OCI-LY7 (cell line): Measurements from ENCODE around the gene CLEC3B. TPM values are rescaled to one million over a fixed set of nuclear protein-coding genes. Genes with fewer than 3 reads are reported as not detected.

Experiments used
- BruUV-seq: library from RNA; stranded (reverse); fragments of 400-500 nt; replicated peaks from 2 replicates; lab custom pipeline; 2021; lab: Mats Ljungman, UMichigan
- CTCF ChIA-PET: fragments of 300-600 bp; sonication (Branson Sonifier 250); formaldehyde crosslinking; loops from one replicate; lab custom pipeline; 2022; ENCODE audit warnings: antibody characterized with exemption; ENCODE audit not compliant: unreplicated experiment; lab: Charles Lee
- POLR2A ChIA-PET: fragments of 300-600 bp; sonication (Branson Sonifier 250); formaldehyde crosslinking; loops from one replicate; lab custom pipeline; 2022; ENCODE audit warnings: antibody characterized with exemption; lab: Charles Lee
- DNase-seq: peaks from one replicate; pipeline ENCODE4 v3.0.0-alpha.2; 2015; ENCODE audit warnings: low spot score
- H2AFZ ChIP-seq: fragments of 200-600 bp; sonication (generic), shearing (Covaris generic); 2 replicates; pipeline ENCODE4 v1.6.1; 2014; ENCODE audit warnings: mild to moderate bottlenecking, antibody characterized with exemption, low read length, moderate library complexity
- H3K27ac ChIP-seq: fragments of 200-600 bp; sonication (generic); 2 replicates; pipeline ENCODE4 v1.5.1; 2014; ENCODE audit warnings: mixed run types, low read depth, mild to moderate bottlenecking, moderate library complexity, low read length, inconsistent platforms; ENCODE audit not compliant: poor library complexity, severe bottlenecking
- H3K36me3 ChIP-seq: fragments of 200-600 bp; sonication (generic); 2 replicates; pipeline ENCODE4 v1.6.1; 2014; ENCODE audit warnings: mild to moderate bottlenecking, antibody characterized with exemption, low read length, moderate library complexity, mixed read lengths; ENCODE audit not compliant: insufficient read depth
- H3K4me1 ChIP-seq: fragments of 200-600 bp; sonication (generic); 2 replicates; pipeline ENCODE4 v1.5.1; 2014; ENCODE audit warnings: mild to moderate bottlenecking, low read length; ENCODE audit not compliant: insufficient read depth, poor library complexity, severe bottlenecking
- H3K4me2 ChIP-seq: fragments of 200-600 bp; sonication (generic); 2 replicates; pipeline ENCODE4 v1.6.1; 2014; ENCODE audit warnings: mild to moderate bottlenecking, low read length
- H3K4me3 ChIP-seq: fragments of 200-600 bp; sonication (generic); 2 replicates; pipeline ENCODE4 v1.5.1; 2014; ENCODE audit warnings: mild to moderate bottlenecking, low read depth, low read length; ENCODE audit not compliant: poor library complexity, severe bottlenecking
- H3K79me2 ChIP-seq: fragments of 200-600 bp; sonication (generic); 2 replicates; pipeline ENCODE4 v1.6.1; 2016; ENCODE audit warnings: low read depth, mild to moderate bottlenecking, low read length, moderate library complexity, mixed read lengths; ENCODE audit not compliant: insufficient read depth
- H3K9me2 ChIP-seq: fragments of 200-600 bp; sonication (generic); 2 replicates; pipeline ENCODE4 v1.6.1; 2016; ENCODE audit warnings: mild to moderate bottlenecking, low read length, mixed read lengths; ENCODE audit not compliant: insufficient read depth
- H3K9me3 ChIP-seq: fragments of 200-600 bp; sonication (generic); 2 replicates; pipeline ENCODE4 v1.6.1; 2014; ENCODE audit warnings: mild to moderate bottlenecking, mixed run types, low read length, mixed read lengths
- H4K20me1 ChIP-seq: fragments of 200-600 bp; sonication (generic); 2 replicates; pipeline ENCODE4 v1.6.1; 2014; ENCODE audit warnings: mild to moderate bottlenecking, antibody characterized with exemption, low read length, moderate library complexity, mixed read lengths; ENCODE audit not compliant: insufficient read depth
- EZH2phosphoT487 ChIP-seq: fragments of 200-600 bp; sonication (generic); IDR thresholded peaks from 2 replicates; pipeline ENCODE4 v1.6.1; 2018; ENCODE audit warnings: low read depth, borderline replicate concordance, mild to moderate bottlenecking, mixed run types, antibody characterized with exemption, low read length, moderate library complexity, mixed read lengths
- intact Hi-C: fragments of 100-400 bp; cut with micrococcal nuclease; formaldehyde crosslinking; loops from one replicate; pipeline ENCODE4 v1.10.0; 2022; ENCODE audit not compliant: unreplicated experiment
- total RNA-seq, 2 experiments: library from RNA; depleted of rRNA in 1 of 2; stranded (reverse); fragments of >200 nt in 1 of 2; shearing (Covaris generic) in 1 of 2; gene quantifications; 2 replicates each; pipeline ENCODE4 v1.2.3, GENCODE V29; 2014 to 2022
- TF ChIP-seq, protein P1 (sequence below): fragments of 200-600 bp; sonication (generic); conservative IDR thresholded peaks from 2 replicates; pipeline ENCODE4 v1.5.1; 2014; ENCODE audit warnings: mild to moderate bottlenecking, antibody characterized with exemption, low read length, moderate library complexity, mixed read lengths

CLEC3B gene
- total RNA-seq, 2 experiments from 2014 or later, result 1.3 TPM; not detected in 1

DNA sequence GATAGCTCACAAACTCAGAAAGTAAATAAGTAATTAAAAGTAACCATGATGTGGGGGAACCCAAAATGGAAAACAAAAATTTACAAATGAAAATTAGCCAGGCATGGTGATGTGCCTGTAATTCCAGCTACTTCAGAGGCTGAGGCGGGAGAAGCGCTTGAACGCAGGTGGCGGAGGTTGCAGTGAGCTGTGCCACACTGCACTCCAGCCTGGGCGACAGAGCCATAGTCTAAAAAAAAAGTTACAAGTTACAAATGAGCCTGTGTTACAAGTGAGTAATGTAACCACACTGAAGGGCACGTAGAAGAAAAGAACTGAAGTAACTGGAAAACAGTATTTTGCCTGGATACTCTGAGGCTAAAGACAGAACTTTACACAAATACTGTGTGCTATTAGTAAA lies 38.8 kb upstream of the CLEC3B start:
- intact Hi-C loops, result no loop called here
- Histone ChIP-seq H2AFZ (no peak overlapping the region), H3K4me1 (no peaks in the 10 kb centered on the region), H3K9me3 (no peaks in the 10 kb centered on the region), H3K36me3 (peaks cover 86% of the 10 kb centered on the region), H3K9me2 (no peaks in the 10 kb centered on the region), H3K4me2 (no peak overlapping the region), H4K20me1 (peaks cover 16% of the 10 kb centered on the region), H3K4me3 (no peak overlapping the region), H3K79me2 (peaks cover 50% of the 10 kb centered on the region), H3K27ac (no peak overlapping the region)
- CTCF ChIA-PET, result interaction anchor here (1.4 kb wide), 1 partner anchor 10 kb away, joined by 5 read pairs; the partner anchor contains the start of gene EXOSC7
- DNase-seq, result no peak
- no peak for TF ChIP-seq EZH2phosphoT487
- TF ChIP-seq, protein P1, sequence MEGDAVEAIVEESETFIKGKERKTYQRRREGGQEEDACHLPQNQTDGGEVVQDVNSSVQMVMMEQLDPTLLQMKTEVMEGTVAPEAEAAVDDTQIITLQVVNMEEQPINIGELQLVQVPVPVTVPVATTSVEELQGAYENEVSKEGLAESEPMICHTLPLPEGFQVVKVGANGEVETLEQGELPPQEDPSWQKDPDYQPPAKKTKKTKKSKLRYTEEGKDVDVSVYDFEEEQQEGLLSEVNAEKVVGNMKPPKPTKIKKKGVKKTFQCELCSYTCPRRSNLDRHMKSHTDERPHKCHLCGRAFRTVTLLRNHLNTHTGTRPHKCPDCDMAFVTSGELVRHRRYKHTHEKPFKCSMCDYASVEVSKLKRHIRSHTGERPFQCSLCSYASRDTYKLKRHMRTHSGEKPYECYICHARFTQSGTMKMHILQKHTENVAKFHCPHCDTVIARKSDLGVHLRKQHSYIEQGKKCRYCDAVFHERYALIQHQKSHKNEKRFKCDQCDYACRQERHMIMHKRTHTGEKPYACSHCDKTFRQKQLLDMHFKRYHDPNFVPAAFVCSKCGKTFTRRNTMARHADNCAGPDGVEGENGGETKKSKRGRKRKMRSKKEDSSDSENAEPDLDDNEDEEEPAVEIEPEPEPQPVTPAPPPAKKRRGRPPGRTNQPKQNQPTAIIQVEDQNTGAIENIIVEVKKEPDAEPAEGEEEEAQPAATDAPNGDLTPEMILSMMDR, result no peak
- BruUV-seq, result no TSS peak
- POLR2A ChIA-PET, result interaction anchor here (0.7 to 1.2 kb wide), 3 partner anchors 12 to 1380 kb away, joined by 3 to 7 read pairs (median 4); partner anchors contain the start of genes EXOSC7 and ZDHHC3

- no TSS peak for BruUV-seq
- POLR2A ChIA-PET, result no interaction called here
- TF ChIP-seq, protein P1, result peak; percentile 77
- no peak for TF ChIP-seq EZH2phosphoT487
Observed at GRCh38 chr3:44988073-44988472, 38.0 kb upstream of the CLEC3B start.

GRCh38 chr3:44989141-44989540 lies 37.0 kb upstream of the CLEC3B start:
- Histone ChIP-seq H3K9me2 (no peaks in the 10 kb centered on the region), H3K36me3 (peaks cover 86% of the 10 kb centered on the region), H3K27ac (no peak overlapping the region), H3K4me2 (no peak overlapping the region), H3K9me3 (no peaks in the 10 kb centered on the region), H3K4me3 (no peak overlapping the region), H3K4me1 (no peaks in the 10 kb centered on the region), H3K79me2 (peaks cover 33% of the 10 kb centered on the region), H4K20me1 (peaks cover 16% of the 10 kb centered on the region), H2AFZ (no peak overlapping the region)
- TF ChIP-seq, protein P1, result no peak
- no peak for TF ChIP-seq EZH2phosphoT487
- intact Hi-C loops, result no loop called here
- no TSS peak for BruUV-seq
- no peak for DNase-seq
- ChIA-PET CTCF (no interaction called here), POLR2A (interaction anchor here (0.5 to 0.9 kb wide), 2 partner anchors 11 to 80 kb away, joined by 3 to 5 read pairs; no protein-coding TSS in a partner anchor)

More at GRCh38 chr3:44988073-44988472, 38.0 kb upstream of the CLEC3B start:
- H3K27ac ChIP-seq, result no peak overlapping the region
- peaks cover 43% of the 10 kb centered on the region for H3K79me2 ChIP-seq
- no peak overlapping the region for H3K4me2 ChIP-seq
- no peaks in the 10 kb centered on the region for H3K9me3 ChIP-seq
- peaks cover 16% of the 10 kb centered on the region for H4K20me1 ChIP-seq
- CTCF ChIA-PET, result no interaction called here
- H3K36me3 ChIP-seq, result peaks cover 86% of the 10 kb centered on the region
- H2AFZ ChIP-seq, result no peak overlapping the region
- H3K4me1 ChIP-seq, result no peaks in the 10 kb centered on the region
- no peak overlapping the region for H3K4me3 ChIP-seq
- intact Hi-C loops, result no loop called here
- no peaks in the 10 kb centered on the region for H3K9me2 ChIP-seq
- DNase-seq, result no peak
